NCI-H748 (cell line): ENCODE data around the gene RPLP1.

Experiments used
- DNase-seq: peaks from one replicate; lab custom pipeline; 2025; ENCODE audit not compliant: unreplicated experiment; lab: John Stamatoyannopoulos, UW

Gene RPLP1

GRCh38 chr15:69468241-69469121 is 15.9 kb downstream of the RPLP1 start:
- peak; percentile 95 for DNase-seq

- DNase-seq = no peak
Observed at GRCh38 chr15:69469467-69470201, 17.0 kb downstream of the RPLP1 start.

GRCh38 chr15:69472046-69472445 is 19.4 kb downstream of the RPLP1 start:
- no peak for DNase-seq

GRCh38 chr15:69472562-69472961 is 19.9 kb downstream of the RPLP1 start:
- no peak for DNase-seq

- no peak for DNase-seq
Observed at GRCh38 chr15:69474291-69474690, 21.7 kb downstream of the RPLP1 start.

- no peak for DNase-seq
Observed at GRCh38 chr15:69474846-69475455, 22.3 kb downstream of the RPLP1 start.

DNA sequence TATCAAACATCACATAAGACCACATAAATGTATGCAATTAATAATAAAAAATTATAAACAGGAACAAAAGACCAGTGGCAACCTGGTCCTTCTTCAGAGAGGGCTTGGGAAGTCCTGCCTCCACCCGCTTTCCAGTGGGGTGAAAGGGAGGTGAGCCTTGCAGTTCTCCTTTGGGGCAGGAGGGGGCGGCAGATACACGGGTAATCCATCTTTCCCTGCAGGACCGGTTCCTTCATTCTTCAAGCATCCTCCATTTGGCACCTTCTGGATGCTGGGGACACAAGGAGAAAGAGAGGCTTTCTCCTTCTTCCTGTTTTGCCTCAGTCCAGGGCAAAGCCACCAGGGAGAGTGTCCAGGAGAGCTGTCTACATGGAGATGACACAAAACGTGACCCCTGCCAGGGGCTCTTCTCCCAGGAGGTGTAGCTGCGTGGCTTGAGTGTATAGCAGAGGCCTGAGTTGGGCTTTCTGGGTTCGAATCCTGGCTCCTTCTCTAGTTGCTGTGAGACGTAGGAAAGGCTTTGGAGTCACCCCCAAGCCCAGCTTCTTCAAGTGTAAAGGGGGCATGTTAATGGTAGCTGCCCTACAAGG is 23.2 kb downstream of the RPLP1 start:
- peak; percentile 58 for DNase-seq

GRCh38 chr15:69476704-69477473 is 24.3 kb downstream of the RPLP1 start:
- no peak for DNase-seq

GRCh38 chr15:69478259-69478781 is 25.7 kb downstream of the RPLP1 start:
- peak; percentile 78 for DNase-seq

- DNase-seq = no peak
Observed at GRCh38 chr15:69479081-69479480, 26.5 kb downstream of the RPLP1 start.

- no peak for DNase-seq
Observed at GRCh38 chr15:69479971-69480370, 27.4 kb downstream of the RPLP1 start.

DNA sequence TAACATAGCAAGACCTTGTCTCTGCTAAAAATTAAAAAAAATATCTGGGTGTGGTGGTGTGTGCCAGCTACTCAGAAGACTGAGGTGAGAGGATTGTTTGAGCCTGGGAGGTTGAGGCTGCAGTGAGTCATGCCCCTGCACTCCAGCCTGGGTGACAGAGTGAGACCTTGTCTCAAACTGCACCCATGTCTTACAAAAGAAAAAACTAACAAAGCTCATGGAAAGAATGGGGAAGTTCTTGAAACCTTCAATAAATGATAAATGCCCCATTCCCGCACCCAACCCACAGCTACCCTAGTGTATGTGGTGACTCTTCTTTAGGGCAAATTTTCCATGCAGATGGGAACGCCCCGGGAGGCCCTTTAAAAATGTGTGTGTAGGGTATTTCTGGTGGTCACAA is 28.3 kb downstream of the RPLP1 start:
- DNase-seq = no peak

GRCh38 chr15:69482686-69483256 is 30.2 kb downstream of the RPLP1 start:
- DNase-seq = no peak

- no peak for DNase-seq
Observed at GRCh38 chr15:69484837-69485236, 32.2 kb downstream of the RPLP1 start.

GRCh38 chr15:69486481-69487110 is 34.0 kb downstream of the RPLP1 start:
- no peak for DNase-seq

DNA sequence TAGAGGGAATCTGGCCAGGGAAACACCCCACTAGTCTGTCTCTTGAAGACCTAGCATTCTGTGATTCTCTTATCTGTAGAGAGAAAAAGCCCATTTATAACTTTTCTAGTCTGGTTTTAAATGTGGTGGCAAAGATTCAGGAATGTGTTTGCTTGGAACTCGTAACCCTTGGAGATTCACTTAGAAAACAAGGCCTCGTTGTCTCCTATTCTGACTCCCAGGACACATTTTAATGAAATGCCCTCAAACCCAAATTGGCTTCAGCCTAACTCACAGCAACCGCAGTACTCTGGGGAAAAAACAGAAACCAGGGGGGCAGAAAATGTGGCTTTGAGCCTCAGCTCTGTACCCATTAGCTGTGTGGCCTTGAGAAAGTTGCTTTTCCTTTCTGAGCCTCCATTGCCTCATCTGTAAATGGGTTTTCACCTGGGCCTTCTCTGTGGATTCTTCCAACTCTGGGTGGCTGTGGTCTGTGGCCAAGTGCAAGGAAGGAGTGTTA is 36.5 kb downstream of the RPLP1 start:
- DNase-seq = no peak

- DNase-seq = no peak
Observed at GRCh38 chr15:69490356-69491037, 37.9 kb downstream of the RPLP1 start.

GRCh38 chr15:69491038-69491505 is 38.5 kb downstream of the RPLP1 start:
- DNase-seq = no peak

DNA sequence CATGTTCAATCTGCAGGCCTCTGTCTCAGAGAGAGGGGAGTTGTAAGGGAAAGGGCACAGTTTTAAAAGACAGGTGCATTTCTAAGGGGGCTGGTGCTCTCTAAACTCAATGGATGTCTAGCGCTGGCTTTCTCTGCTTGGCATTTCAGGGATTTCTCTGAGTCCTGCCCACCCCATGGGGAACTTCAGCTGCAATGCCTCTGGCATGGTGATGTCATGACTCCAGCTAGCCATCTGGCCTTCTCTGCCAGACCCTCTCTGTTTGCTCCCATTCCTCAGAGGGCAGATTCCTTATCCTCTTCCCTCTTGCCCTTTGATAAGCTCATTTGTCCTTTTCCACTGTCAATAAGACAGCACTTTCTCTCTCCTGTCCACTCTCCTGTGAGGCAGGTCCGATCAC is 40.8 kb downstream of the RPLP1 start:
- no peak for DNase-seq
